Measurements from ENCODE around the gene SFXN5.

Gene SFXN5

DNA sequence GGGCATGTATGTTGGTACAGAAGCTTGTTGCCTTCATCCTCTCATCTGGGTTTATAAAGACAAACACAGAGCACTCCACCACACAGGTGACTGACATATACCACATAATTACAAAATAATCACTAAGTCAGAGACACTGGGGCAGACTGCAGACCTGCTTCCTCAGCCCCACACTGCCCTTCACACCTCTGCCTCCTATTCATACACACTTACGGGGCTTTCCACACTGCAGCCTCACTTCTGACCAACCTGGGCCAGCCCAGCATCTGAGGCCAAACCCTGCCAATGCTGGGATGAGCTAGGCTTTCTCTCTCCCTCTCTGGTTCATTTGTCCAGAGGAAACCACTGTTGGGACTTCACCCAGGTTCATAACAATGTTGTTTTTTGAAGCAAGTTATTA lies 149.7 kb downstream of the SFXN5 start:
- no peak for DNase-seq (ENCODE audit: low read depth)
- TF ChIP-seq, protein P1, sequence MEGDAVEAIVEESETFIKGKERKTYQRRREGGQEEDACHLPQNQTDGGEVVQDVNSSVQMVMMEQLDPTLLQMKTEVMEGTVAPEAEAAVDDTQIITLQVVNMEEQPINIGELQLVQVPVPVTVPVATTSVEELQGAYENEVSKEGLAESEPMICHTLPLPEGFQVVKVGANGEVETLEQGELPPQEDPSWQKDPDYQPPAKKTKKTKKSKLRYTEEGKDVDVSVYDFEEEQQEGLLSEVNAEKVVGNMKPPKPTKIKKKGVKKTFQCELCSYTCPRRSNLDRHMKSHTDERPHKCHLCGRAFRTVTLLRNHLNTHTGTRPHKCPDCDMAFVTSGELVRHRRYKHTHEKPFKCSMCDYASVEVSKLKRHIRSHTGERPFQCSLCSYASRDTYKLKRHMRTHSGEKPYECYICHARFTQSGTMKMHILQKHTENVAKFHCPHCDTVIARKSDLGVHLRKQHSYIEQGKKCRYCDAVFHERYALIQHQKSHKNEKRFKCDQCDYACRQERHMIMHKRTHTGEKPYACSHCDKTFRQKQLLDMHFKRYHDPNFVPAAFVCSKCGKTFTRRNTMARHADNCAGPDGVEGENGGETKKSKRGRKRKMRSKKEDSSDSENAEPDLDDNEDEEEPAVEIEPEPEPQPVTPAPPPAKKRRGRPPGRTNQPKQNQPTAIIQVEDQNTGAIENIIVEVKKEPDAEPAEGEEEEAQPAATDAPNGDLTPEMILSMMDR (conservative IDR thresholded peaks at IDR 0.05; ENCODE audit: control insufficient read depth, insufficient read depth, low read depth, low read length) = no peak
- H3K4me3 ChIP-seq (ENCODE audit: control insufficient read depth, low read depth, low read length) = no peak overlapping the region

DNA sequence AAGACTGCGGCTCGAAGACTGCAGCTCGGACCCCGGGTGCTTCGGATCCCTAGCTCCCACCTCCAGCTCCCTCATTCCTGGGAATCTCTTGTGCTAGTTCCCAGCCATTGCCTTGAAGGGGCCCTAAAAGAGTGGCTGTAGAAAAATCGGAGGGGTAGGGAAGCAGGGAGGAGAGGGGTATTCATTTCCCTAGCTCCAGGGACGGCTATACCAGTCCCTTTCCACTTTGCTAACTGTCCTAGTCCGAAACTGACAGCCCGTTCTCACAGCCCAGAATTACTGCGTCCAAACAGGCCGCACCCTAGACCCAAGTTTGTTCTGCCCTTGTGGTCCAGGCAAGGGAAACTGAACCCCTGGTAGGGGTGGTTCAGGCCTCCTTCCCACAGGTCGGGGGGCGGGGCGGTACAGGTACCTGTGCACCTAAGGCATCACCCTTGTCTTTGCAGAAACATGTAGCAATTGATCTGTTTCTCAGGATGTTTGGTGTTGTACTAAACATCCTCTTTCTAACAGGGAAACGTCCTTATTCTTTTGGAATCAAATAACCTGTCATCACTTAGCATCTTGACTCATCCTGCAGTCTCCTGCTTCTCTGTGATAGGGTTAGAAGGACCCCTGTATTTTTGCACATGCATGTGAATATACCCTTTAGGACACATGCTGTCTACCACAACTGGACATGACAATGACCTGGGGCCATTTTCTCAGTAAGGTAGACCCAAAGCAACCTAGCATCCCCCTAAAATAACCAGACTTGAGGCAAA lies 150.2 kb downstream of the SFXN5 start:
- no peak for DNase-seq (ENCODE audit: low read depth)
- TF ChIP-seq, protein P1 (conservative IDR thresholded peaks at IDR 0.05; ENCODE audit: control insufficient read depth, insufficient read depth, low read depth, low read length) = no peak
- no peak overlapping the region for H3K4me3 ChIP-seq (ENCODE audit: control insufficient read depth, low read depth, low read length)

DNA sequence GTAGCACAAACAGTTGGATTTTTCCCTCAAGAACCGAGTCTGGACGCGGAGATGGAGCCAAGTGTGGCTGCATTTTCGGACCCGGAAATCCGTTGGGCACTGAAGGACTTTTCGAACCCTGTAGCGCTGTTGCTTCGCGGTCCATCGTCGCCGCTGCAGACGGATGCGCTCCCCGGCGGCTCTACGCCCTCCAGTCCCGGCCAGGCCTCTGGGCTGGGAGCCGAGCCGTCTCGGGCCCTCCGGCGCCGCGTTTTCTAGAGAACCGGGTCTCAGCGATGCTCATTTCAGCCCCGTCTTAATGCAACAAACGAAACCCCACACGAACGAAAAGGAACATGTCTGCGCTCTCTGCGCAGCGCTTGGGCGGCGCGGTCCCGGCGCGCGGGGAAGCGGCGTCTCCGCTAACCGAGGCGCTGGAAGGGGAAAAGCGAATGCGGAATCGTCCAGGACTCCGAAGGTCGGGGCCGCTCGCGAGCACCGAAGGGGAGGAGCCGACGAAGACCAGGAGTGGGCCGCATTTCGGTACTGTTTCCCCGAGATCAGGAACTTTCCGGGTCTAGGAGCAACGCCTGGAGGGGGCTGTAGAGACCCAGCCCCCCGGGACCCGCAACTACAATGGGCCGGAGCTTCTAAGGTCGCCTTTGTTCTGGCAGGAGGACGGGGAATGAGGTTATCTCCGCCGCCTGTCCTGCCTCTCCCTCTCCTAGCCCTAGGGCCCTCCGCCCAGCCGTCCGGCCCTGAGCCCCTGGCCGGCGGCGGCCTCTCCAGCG lies 151.0 kb downstream of the SFXN5 start:
- no peak overlapping the region for H3K4me3 ChIP-seq (ENCODE audit: control insufficient read depth, low read depth, low read length)
- DNase-seq (ENCODE audit: low read depth) = peak; percentile 14
- TF ChIP-seq, protein P1 (conservative IDR thresholded peaks at IDR 0.05; ENCODE audit: control insufficient read depth, insufficient read depth, low read depth, low read length) = no peak

DNA sequence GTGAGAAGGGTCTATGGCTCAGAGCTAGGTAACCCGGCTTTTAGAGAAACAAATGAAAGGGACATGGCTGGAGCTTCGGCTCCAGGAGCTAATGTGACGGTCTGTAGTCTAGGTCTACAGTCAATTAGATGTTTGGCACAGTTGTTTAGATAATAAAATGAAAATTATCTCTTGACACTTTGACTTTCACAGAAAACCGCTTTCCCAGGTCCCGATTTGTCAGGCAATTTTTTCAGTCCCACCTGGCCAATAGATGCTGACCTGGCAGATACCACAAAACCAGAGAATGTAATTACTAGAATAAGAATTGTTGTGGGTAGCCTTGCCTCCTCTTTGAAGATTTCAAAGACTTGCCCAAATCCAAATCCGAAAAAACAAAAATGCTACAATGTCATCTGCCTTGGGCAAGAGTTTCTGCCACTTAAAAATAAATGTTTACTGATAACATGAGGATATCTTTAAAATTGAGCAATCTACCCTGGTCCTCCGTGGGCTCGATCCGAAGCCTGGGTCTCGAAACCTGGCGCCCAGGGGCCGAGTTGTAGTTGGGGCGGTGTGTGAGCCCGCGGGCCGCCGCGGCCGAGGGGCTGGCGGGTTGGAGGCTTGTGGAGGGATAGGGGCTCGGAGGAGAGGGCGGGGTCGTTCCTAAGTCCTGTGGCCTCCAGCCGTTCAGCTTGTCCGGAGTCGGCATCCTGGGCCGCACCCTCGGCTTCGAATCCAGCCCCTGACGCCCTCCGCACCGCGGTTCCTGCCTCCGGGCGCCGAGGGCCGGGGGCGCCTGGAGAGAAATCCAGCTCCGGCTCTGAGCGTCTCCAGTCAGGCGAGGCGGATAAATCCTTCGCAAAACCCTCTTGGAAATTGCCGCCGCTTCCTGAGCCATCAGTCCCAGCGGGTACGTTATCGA lies 151.8 kb downstream of the SFXN5 start:
- TF ChIP-seq, protein P1 (conservative IDR thresholded peaks at IDR 0.05; ENCODE audit: control insufficient read depth, insufficient read depth, low read depth, low read length) = no peak
- no peak for DNase-seq (ENCODE audit: low read depth)
- no peak overlapping the region for H3K4me3 ChIP-seq (ENCODE audit: control insufficient read depth, low read depth, low read length)

DNA sequence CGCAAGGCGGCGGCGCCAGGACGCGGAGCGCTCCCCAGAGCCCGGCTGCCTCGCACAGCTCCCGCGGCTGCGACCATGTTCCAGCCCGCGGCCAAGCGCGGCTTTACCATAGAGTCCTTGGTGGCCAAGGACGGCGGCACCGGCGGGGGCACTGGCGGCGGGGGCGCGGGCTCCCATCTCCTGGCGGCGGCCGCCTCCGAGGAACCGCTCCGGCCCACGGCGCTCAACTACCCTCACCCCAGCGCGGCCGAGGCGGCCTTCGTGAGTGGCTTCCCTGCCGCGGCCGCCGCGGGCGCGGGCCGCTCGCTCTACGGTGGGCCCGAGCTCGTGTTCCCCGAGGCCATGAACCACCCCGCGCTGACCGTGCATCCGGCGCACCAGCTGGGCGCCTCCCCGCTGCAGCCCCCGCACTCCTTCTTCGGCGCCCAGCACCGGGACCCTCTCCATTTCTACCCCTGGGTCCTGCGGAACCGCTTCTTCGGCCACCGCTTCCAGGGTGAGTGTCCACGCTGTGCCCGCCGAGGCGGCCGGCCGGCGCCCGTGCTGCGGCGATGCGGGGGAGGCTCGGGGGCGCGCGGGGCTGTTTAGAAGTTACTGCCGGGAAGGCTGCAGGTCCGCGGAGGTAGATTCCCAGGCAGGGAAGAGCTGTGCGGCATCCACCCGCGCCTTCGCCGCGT lies 153.5 kb downstream of the SFXN5 start:
- no peak overlapping the region for H3K4me3 ChIP-seq (ENCODE audit: control insufficient read depth, low read depth, low read length)
- TF ChIP-seq, protein P1 (conservative IDR thresholded peaks at IDR 0.05; ENCODE audit: control insufficient read depth, insufficient read depth, low read depth, low read length) = no peak
- DNase-seq (ENCODE audit: low read depth) = no peak
